GM19035 (cell line): ENCODE measurements around the gene ANKRD36B.
"Not testable (repeated sequence)": the region's sequence is repeated elsewhere in the genome, so short reads cannot be mapped to it uniquely, and the experiment has no call there.

Experiments
- ATAC-seq: cut with Tn5 transposase; IDR thresholded peaks from one replicate; pipeline ENCODE4 v1.9.1; 2021; ENCODE audit not compliant: unreplicated experiment

ANKRD36B gene

DNA sequence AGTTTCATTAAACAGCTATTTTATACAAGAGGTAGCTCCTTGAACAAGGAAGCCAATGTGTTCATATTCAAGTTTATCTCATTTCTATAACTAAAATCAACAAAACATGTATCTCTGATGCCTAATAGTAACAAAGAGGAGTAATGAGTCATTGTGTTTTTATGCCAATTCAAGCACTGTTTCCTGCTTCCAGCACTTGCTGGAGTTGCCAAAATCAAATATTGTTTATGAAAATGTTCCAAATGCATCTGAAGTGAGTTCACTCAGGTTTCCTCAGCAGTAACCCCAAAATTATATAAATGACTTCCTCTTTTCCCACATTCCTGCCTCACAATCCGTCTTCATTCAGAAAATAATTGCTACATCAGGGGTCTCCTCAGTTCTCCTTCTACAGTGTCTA lies 39.2 kb downstream of the ANKRD36B start:
- not testable (repeated sequence) for ATAC-seq

DNA sequence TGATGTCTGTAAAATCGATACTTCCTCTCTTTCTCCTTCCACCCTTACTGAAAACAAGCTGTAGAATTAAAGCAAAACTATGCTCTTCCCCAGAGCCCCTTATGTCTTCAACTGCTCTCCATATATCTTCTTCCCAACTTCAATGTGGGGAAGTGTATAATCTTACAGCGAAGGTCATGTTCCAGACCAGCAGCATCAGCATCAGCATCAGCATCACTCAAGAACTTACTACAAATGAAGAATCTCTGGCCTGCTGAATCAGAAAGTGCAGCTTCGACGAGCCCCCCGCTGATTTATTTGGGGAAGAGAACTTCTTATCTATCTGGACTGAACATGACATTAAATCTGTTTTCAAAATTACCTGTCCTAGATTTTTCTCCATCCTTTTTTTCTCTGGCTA lies 40.6 kb downstream of the ANKRD36B start:
- ATAC-seq: not testable (repeated sequence)

DNA sequence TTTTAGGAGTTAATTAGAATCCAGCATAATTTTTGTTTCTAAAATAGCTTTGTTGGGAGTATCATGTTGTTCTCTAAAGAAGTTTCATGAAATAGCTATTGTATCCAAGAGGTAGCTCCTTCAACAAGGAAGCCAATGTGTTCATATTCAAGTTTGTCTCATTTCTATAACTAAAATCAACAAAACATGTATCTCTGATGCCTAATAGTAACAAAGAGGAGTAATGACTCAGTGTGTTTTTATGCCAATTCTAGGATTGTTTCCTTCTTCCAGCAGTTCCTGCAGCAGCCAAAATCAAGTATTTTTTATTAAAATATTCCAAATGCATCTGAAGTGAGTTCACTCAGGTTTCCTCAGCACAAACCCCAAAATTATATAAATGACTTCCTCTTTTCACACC lies 41.1 kb downstream of the ANKRD36B start:
- not testable (repeated sequence) for ATAC-seq

DNA sequence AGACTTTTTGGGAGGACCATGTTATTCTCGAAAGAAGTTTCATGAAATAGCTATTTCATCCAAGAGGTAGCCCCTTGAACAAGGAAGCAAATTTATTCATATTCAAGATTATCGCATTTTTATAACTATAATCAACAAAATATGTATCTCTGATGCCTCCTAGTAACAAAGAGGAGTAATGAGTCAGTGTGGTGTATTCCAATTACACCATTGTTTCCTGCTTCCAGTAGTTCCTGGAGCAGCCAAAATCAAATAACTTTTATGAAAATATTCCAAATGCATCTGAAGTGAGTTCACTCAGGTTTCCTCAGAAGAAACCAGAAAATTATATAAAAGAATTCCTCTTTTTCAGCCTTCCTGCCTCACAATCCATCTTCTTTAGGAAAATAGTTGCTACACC lies 43.0 kb downstream of the ANKRD36B start:
- ATAC-seq: no peak

DNA sequence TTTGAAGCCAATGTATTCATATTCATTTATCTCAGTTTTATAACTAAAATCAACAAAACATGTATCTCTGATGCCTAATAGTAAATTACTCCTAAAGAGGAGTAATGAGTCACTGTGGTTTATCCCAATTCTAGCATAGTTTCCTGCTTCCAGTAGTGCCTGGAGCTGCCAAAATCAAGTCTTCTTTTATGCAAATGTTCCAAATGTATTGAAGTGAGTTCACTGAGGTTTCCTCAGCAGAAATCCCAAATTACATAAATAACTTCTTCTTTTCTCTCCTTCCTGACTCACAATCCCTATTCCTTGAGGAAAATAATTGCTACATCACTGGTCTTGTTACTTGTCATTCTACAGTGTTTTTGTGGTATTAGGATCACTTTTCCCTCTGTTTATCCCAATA lies 44.8 kb downstream of the ANKRD36B start:
- ATAC-seq: not testable (repeated sequence)

DNA sequence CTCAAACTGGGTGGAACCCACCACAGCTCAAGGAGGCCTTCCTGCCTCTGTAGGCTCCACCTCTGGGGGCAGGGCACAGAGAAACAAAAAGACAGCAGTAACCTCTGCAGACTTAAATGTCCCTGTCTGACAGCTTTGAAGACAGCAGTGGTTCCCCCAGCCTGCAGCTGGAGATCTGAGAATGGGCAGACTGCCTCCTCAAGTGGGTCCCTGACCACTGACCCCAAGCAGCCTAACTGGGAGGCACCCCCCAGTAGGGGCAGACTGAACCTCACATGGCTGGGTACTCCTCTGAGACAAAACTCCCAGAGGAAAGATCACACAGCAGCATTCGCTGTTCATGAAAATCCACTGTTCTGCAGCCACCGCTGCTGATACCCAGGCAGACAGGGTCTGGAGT lies 63.8 kb downstream of the ANKRD36B start:
- ATAC-seq: not testable (repeated sequence)

DNA sequence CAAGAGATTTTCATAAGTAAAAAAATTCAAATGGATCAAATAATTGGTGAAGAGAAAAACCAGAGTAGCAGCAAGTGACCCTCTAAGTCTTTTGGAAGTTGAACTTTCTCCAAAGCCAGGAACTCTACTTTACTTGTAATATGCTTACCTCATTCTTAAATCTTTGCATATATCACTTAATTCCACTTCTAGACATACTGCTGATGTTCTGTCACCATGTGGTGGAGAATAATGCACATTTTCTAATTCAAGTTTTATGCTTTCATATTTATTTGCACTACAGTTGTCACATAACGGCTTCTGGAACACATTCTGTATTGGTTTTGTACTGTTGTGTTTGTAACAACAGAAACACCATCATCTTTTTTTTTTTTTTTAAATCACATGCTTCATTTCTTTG lies 65.9 kb downstream of the ANKRD36B start:
- ATAC-seq: not testable (repeated sequence)

DNA sequence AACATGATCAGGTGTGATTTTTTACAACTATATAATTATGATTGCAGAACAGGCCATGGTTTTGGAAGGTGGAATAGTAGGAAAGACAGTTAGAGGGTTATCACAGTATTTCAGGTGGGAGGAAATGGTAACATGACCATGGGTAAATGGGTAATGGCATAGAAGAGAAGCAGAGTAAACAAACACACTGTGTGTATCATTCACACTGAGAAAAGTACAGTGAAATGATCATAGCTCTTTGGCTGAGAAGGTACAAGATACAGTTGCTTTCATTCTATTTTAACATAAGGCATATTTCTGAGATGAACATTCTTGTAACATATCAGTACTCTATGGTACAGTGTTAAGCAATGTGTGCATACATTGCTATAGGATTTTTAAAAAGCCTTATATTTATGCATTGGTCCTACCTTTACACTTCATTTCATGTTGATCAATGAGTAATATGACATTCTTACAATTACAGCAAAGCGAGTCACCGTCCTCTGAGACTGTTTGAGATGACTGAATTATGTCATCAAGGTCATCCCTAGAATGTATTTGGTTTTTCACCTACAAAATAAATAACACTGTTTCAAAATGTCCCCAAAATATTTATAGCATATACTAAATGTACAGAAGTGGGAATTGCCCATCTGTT lies 66.6 kb downstream of the ANKRD36B start:
- ATAC-seq: not testable (repeated sequence)

DNA sequence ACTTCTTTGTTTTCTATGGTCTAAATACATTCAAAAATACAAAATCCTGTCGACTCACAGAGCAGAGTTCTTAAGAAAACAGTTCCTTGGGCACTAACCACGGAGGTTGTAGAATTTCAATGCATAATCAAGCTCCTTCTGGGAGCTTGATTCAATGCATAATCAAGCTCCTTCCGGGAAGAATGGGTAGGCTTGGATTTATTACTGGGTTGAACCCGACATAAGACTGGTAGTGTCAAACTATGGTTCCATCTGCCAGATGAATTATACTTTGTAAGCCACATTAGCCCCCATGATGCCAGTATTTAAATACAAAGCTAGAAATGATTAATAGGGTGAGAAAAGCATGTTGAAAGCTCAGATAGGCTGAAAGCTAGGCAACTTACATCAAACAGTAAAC lies 94.0 kb downstream of the ANKRD36B start:
- ATAC-seq: not testable (repeated sequence)

DNA sequence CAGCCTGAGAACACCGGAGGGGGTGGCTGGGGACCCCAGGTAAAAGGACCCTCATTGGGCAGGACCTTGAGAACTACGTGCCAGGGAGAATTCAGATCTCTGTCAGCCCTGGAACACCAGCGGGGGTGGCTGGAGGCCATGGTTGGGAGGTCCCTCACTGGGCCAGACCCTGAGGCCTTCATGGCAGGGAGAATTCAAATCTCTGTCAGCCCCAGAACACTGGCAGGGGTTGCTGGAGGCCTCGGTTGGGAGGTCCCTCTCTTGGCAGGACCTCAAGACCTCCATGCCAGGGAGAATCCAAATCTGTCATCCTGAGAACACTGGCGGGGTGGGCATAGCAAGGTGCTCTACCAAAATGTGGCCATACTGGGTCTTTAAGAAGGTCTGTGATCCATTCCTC lies 99.5 kb downstream of the ANKRD36B start:
- ATAC-seq: not testable (repeated sequence)
